GM19240 (cell line): ENCODE data around the gene ATP6V1F.
A peak's percentile ranks its signal among the peaks of the same experiment; 100 is the strongest.

Experiments used
- DNase-seq: peaks from one replicate; pipeline ENCODE4 v3.0.0; 2011; ENCODE audit warnings: low spot score; ENCODE audit not compliant: insufficient read length

ATP6V1F gene

DNA sequence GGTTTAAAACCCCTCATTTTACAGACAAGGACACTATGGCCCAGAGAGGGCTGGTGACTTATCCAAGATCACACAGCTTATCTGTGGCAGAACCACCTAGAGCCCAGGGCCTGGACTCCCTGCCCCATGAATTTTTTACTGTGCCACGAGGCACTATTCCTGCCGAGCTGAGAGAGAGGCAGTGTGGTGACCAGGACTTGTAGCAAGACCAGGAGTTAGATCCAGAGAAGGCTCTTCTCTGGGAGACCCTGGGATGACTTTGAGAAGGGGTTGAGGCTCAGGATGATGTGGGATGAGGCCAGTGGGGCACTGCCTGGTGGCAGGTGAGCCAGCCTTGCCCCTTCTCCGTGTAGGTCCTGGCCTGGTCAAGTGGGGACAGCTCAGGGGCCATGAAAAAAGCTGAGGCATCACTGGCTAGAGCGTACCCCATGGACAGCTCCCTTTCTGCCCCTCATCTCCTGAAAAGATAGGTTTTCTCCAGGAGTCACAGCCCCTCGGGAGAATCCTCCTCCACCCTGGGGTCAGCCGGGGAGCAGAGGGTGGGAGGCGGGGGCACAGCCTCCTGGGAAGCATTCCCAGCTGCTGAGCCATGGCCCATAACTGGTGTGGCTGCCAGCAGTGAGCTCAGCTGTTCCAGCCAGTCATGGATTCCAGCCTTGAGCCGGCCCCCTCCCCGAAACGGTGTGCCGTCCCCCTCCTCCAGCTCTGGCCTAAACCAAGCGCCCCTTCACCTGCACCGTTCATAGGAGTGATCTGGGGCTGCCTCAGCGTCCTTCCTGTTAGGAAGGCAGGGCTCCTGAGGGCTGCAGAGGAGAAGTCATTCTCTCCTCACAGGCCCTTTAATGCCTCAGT lies 26.6 kb upstream of the ATP6V1F start:
- no peak for DNase-seq

DNA sequence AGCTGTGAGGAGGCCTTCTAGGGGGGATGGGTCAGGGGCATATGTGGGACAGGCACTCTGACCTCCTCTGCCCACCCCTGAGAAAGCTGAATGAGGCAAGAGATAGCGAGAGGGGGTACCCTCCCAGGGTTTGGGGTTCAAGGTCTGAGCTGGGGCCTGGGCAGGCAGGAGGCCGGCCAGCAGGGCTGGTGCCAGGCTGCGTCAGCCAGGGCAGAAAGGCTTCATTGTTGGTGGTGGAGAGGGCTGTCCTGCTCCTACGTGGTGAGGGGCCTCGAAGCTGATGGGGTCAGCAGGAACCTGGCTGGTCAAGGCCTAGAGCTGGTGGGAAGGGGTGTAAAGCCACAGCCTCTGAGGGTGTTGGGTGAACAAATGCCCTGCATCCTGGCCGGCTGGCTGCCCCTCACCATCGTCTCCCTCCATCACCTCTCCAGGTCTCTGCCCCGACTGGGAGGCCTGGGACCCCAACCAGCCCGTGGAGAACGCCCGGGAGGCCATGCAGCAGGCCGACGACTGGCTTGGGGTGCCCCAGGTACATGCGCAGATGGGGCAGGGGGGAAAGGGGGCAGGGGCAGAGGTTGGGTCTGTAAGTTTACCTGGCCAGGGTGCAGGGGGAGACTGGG lies 25.8 kb upstream of the ATP6V1F start:
- DNase-seq = no peak

DNA sequence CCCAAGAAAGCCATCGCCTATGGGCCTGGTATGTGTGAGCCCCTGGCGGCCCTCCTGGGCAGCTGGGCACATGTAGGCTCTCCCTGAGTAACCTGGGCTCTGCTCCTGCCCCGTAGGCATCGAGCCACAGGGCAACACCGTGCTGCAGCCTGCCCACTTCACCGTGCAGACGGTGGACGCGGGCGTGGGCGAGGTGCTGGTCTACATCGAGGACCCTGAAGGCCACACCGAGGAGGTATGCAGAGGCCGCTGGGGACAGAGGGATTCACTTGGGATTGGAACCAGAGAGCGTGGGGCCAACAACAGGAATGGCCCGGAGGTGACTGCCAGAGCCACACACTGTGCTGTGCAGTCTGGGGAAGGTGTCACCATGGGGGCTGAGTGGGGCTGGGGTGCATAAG lies 25.1 kb upstream of the ATP6V1F start:
- DNase-seq = no peak

DNA sequence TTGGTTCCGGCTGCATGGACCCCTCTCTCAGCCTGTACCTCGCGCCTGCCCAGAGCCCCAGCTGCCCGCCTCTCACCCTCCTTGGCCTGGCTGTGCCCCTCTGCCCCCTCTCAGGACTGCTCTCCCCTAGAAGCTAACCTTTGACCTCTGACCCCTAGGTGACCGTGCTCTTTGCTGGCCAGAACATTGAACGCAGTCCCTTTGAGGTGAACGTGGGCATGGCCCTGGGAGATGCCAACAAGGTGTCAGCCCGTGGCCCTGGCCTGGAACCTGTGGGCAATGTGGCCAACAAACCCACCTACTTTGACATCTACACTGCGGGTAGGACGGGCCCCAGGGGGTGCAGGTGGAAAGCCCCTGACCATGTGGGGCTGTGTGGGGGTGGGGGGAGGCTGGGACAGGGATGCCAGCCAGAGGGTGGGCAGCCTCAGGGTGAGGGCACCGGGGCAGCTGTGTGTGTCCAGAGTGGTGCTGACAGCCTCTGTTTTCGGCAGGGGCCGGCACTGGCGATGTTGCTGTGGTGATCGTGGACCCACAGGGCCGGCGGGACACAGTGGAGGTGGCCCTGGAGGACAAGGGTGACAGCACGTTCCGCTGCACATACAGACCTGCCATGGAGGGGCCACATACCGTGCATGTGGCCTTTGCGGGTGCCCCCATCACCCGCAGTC lies 24.4 kb upstream of the ATP6V1F start:
- DNase-seq = no peak

DNA sequence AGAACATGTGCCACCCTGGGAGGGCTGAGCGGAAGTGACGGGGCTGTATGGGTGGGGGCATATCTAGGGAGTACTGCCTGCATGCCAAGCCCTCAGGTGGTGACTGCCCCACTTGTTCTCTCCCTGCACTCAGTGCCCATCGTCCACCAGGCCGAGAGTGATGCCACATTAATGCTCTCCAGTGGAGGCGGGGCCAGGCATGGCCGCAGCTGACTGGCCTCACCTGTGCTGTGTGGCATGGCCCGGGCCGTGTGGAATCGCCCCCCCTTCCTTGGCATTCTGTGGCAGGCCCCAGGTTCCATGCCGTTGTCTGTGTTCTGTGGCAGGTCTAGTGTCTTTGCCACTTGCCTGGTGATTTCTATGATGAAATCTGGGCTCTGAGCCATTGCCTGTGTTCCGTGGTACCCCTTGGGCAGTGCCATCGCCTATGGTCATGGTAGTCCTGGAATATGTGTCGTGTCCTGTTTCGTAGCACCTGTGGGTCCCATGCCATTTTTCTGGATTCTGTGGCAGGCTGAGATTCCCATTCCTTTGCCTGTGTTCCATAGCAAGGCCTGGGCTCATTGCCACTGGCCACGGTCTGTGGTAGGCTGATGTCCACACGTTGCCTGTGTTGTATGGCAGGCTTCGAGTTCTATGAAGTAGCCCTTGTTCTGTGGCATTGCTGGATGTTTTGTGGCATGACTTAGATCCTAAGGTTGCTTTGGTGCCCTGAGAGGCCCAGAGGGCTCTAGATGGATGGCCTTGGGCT lies 23.5 kb upstream of the ATP6V1F start:
- no peak for DNase-seq

DNA sequence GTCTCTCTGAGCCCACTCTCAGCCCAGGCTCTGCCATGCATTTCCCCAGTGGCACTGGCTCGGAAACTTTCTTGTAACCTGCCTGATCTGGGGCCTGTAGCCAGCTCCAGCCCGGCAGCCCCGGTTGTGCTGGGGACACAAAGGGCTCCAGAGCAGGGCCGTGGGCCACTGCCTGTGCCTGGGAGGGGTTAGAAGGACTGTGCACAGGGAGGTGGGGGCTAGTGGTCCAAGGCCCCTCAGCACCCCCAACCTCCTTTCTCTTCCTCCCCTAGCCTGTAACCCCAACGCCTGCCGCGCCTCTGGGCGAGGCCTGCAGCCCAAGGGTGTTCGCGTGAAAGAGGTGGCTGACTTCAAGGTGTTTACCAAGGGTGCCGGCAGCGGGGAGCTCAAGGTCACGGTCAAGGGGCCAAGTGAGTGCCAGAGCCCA lies 22.9 kb upstream of the ATP6V1F start:
- DNase-seq = no peak

DNA sequence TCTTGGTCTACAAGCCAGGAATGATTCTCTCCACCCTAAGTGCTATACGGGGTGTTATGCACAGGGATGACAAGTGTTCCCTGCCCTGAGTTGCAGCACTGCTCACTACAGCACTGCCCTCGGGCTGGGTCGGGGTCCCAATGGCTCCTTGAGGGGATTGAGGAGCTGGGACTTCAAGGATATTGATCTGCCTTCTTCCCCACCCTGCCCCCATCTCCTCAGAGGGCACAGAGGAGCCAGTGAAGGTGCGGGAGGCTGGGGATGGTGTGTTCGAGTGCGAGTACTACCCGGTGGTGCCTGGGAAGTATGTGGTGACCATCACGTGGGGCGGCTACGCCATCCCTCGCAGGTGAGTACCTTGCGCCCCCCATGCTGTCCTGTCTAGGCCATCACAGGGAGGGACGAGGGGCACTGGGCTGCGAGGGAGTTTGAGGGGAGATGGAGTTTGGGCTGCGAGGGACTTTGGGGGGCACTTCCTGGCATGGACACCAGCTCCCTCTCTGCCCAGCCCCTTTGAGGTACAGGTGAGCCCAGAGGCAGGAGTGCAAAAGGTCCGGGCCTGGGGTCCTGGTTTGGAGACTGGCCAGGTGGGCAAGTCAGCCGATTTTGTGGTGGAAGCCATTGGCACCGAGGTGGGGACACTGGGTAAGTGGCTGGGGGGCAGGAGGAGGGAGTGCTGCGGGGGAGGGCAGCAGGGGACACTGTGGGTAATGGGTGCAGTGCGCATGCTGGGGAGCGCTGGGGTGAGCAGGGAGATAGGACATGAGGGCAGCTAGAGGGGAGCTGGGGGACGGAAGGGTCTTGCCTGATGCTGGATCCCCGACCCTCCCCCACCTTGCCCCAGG lies 22.1 kb upstream of the ATP6V1F start:
- DNase-seq = no peak

DNA sequence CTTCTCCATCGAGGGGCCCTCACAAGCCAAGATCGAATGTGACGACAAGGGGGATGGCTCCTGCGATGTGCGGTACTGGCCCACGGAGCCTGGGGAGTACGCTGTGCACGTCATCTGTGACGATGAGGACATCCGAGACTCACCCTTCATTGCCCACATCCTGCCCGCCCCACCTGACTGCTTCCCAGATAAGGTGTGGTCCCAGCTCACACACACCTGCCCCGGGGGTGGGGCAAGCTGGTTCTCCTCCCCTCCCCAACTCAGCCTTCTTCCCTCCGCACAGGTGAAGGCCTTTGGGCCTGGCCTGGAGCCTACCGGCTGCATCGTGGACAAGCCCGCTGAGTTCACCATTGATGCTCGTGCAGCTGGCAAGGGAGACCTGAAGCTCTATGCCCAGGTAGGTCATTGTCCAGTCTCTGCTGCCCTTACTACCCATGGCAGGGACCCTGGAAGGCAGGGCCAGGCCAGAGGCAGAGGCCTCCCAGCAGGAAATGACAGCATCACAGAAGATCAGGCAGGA lies 21.4 kb upstream of the ATP6V1F start:
- DNase-seq = no peak

DNA sequence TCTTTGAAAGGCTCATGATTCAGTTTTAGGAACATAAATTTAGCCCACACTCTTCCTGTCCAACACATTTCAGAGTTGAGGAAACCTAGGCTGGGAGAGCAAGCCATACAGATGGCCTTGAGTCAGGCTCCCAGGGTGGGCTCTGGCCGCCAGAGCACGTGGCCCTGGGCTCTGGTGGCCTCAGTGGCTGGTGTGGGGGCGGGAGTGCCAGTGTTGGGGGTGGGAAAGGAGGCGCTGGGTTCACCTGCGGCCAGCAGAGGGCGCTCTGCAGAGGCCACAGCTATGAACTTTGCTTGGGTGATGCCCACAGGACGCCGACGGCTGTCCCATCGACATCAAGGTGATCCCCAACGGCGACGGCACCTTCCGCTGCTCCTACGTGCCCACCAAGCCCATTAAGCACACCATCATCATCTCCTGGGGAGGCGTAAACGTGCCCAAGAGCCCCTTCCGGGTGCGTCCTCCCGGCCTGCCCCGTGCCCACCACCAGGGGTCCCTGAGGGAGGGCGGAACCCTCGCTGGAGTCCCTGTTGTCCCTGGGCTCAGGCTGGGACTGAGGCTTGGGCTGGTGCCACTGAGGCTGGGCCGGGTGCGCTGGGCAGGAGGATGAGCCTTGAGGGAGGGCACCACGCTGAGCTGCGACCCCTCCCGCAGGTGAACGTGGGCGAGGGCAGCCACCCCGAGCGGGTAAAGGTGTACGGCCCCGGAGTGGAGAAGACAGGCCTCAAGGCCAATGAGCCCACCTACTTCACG lies 20.6 kb upstream of the ATP6V1F start:
- DNase-seq = peak; percentile 81

DNA sequence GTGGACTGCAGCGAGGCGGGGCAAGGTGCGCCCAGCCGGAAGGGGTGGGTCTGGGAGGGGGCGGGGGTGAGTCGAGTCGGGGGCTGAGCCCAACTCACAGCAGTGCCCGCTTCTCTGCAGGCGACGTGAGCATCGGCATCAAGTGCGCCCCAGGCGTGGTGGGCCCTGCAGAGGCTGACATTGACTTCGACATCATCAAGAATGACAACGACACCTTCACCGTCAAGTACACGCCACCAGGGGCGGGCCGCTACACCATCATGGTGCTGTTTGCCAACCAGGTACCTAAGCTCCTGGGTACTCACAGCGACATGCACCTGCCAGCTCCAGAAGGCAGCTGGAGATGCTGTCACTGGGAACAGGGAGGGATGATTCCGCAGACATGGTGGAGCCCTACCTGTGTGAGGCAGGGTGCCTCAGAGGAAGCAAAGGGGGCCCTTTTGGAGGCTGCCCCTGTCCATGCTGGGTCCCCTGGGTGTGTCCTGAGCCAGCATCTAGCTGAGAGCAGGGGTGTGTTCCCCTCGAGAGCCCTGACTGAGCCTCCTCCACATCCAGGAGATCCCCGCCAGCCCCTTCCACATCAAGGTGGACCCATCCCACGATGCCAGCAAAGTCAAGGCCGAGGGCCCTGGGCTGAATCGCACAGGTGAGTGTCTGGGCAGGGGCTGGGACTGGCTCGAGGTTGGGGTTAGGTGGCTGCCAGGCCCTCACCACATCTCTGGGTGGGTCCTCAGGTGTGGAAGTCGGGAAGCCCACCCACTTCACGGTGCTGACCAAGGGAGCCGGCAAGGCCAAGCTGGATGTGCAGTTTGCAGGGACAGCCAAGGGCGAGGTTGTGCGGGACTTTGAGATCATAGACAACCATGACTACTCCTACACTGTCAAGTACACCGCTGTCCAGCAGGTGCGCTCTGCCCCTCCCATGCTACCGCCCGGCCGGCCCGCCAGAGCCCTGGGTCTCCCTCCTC lies 19.7 kb upstream of the ATP6V1F start:
- no peak for DNase-seq

DNA sequence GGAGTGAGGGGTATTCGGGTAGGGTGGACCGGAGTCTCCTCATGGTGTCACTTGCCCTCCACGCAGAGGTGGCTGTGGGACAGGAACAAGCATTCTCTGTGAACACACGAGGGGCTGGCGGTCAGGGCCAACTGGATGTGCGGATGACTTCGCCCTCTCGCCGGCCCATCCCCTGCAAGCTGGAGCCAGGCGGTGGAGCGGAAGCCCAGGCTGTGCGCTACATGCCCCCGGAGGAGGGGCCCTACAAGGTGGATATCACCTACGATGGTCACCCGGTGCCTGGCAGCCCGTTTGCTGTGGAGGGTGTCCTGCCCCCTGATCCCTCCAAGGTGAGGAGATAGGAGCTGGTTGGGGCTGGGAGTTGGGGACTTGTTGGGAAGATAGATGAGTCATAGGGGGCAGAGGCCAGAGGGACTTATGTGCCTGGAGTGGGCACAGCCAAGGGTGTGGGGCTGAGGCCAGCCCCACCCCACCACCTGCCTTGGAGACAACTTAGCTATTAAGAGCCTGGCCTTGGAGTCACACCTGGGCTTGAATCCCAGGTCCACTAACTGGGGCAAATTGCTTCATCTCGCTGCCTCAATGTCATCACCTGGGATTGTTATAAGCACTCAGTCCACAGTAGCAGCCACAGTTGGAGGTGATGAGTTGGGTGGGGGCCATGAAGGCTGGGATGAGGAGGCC lies 18.6 kb upstream of the ATP6V1F start:
- DNase-seq = no peak

DNA sequence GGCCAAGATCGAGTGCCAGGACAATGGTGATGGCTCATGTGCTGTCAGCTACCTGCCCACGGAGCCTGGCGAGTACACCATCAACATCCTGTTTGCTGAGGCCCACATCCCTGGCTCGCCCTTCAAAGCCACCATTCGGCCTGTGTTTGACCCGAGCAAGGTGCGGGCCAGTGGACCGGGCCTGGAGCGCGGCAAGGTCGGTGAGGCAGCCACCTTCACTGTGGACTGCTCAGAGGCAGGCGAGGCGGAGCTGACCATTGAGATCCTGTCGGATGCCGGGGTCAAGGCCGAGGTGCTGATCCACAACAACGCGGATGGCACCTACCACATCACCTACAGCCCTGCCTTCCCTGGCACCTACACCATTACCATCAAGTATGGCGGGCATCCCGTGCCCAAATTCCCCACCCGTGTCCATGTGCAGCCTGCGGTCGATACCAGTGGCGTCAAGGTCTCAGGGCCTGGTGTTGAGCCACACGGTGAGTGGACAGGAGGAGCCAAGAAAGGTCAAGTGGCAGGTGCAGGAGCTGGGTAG lies 17.8 kb upstream of the ATP6V1F start:
- DNase-seq = no peak

DNA sequence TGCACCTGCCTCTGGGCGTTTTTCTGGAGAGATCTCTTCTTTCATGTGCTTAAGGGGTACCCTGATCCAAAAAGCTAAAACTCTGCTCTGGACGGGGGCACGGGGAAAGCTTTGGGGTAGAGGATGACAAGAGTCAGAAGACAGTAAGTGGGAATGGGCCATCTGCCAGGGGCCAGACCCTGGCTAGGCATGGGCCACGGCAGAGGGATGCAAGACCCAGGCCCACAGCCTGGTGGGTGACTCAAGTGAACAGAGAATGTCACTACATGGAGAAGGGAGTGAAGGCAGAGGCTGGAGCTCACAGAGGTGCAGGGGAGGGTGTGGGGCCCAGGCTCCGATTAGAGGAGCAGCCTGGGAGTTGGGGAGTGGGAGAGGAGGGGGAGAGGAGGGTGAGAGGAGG lies 17.2 kb upstream of the ATP6V1F start:
- no peak for DNase-seq

DNA sequence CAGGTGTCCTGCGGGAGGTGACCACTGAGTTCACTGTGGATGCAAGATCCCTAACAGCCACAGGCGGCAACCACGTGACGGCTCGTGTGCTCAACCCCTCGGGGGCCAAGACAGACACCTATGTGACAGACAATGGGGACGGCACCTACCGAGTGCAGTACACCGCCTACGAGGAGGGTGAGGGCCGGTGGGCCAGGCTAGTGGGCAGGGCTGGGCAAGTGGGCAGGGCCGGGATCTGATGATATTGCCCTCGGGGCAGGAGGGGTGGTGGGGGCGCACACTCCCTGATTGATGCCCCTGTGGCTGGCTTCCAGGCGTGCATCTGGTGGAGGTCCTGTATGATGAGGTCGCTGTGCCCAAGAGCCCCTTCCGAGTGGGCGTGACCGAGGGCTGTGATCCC lies 16.7 kb upstream of the ATP6V1F start:
- no peak for DNase-seq

DNA sequence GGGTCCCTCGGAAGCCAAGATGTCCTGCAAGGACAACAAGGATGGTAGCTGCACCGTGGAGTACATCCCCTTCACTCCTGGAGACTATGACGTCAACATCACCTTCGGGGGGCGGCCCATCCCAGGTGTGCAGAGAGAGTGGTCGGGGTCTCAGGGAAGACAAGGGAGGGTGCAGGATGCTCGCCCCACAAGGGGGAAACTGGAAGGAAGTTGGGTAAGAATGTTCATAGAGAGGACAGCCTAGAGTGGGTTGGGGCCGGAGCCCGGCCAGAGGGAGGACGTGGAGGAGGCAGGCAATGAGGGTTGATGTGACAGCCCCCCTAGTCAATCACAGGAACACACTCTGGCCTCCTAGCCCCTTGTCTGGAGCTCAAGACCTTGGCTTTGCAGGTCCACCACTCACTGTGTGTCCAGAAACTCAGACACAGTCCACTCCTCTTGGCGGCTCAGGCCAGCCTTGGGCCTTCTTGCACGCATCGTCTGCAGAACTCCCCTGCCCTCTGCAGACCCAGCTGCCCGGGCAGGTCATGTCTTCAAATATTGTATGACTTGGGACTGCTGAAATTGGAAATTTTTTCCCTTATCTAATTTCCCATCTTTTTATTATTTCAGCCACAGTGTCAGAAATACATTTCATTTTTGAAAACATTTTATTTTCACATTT lies 15.7 kb upstream of the ATP6V1F start:
- DNase-seq = no peak

DNA sequence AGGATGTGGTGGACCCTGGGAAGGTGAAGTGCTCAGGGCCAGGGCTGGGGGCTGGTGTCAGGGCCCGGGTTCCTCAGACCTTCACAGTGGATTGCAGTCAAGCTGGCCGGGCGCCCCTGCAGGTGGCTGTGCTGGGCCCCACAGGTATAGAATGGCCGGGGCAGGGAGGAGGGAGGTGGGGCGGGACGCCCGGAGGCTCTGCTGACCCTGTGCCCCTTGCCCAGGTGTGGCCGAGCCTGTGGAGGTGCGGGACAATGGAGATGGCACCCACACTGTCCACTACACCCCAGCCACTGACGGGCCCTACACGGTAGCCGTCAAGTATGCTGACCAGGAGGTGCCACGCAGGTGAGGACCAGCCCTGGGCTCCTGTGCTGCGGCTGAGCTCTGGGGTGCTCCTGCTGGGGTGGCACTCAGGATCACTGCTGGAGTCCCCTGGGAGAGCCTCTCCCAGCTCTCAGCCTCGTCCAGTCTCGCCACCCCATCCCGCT lies 14.9 kb upstream of the ATP6V1F start:
- no peak for DNase-seq
